Measurements from ENCODE around the gene RBMS2.
"Not testable (repeated sequence)": the region's sequence is repeated elsewhere in the genome, so short reads cannot be mapped to it uniquely, and the experiment has no call there.

- not testable (repeated sequence) for TF ChIP-seq JUND (IDR thresholded peaks at IDR 0.05); TCF7L2 (IDR thresholded peaks at IDR 0.05; ENCODE audit: borderline replicate concordance, extremely low read depth, insufficient read depth, insufficient read length); POLR2A (IDR thresholded peaks at IDR 0.05; ENCODE audit: borderline replicate concordance, extremely low read depth, insufficient read depth, insufficient read length); POLR2AphosphoS5 (IDR thresholded peaks at IDR 0.05; ENCODE audit: low read depth, low read length); EGR1 (IDR thresholded peaks at IDR 0.05; ENCODE audit: low read depth); EZH2 (IDR thresholded peaks at IDR 0.05); EZH2phosphoT487 (IDR thresholded peaks at IDR 0.05; ENCODE audit: borderline replicate concordance); SRF (IDR thresholded peaks at IDR 0.05; ENCODE audit: low read depth); SP1 (IDR thresholded peaks at IDR 0.05; ENCODE audit: low read depth); ZBTB33 (IDR thresholded peaks at IDR 0.05; ENCODE audit: extremely low read depth, insufficient replicate concordance, low read length)
- peak in 2 of 3 experiments; percentile 12 to 49; a peak in 3 of 6 replicates for TF ChIP-seq CTCF (IDR thresholded peaks at IDR 0.05 in 2 of 3, conservative IDR thresholded peaks at IDR 0.05 in 1 of 3; ENCODE audit: borderline replicate concordance in 1 of 3, insufficient read depth in 1 of 3, low read depth in 2 of 3, low read length in 2 of 3)
- peak; percentile 42 for TF ChIP-seq RAD21 (IDR thresholded peaks at IDR 0.05; ENCODE audit: low read depth)
These were observed 24.9 kb upstream of the RBMS2 start for GRCh38 chr12:56496704-56497103.
